NOMO-1 treated with DMSO at 0.1 percent for 48 hours (cell line): ENCODE data around the gene C10orf71.
A peak's percentile ranks its signal among the peaks of the same experiment; 100 is the strongest.

Source experiments
- DNase-seq: peaks from one replicate; lab custom pipeline; 2025; ENCODE audit not compliant: unreplicated experiment; lab: John Stamatoyannopoulos, UW

The C10orf71 gene

DNA sequence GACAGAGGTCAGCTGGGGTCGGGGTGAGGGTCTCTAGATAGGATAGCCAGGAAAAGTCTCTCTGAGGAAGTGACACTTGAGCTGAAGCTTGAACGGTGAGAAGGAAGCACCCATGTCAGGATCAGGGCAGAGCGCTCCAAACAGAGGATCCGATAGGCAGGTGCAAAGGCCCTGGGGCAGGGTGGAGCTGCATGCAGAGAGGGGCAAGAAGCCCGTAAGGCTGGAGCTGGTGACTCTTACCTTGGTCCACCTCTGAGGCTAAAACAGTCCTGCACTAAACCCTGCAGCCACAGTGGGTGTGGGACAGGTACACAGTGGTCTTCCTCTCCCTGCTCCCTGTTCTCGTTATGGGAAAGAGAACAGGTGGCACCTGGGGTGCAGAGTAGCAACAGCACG is 5.8 kb upstream of the C10orf71 start:
- no peak for DNase-seq

DNA sequence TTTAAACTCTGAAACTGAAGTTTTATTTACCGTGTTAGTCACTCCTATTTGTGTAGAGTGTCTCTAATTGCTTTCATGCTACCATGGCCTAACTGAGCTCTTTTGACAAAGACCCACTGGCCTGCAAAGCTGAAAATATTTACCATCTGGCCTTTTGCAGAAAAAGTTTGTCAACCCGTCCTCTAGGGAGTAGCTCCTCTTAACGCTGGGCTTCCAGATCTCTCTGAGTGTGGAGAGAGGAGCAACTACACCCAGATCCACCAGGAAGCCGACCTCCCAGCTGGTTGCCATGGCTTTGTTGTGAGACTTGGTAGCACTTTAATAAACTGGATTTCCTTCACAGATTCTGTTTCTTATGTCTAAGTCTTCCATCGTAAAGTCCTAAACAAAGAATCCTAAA is 4.2 kb upstream of the C10orf71 start:
- no peak for DNase-seq

DNA sequence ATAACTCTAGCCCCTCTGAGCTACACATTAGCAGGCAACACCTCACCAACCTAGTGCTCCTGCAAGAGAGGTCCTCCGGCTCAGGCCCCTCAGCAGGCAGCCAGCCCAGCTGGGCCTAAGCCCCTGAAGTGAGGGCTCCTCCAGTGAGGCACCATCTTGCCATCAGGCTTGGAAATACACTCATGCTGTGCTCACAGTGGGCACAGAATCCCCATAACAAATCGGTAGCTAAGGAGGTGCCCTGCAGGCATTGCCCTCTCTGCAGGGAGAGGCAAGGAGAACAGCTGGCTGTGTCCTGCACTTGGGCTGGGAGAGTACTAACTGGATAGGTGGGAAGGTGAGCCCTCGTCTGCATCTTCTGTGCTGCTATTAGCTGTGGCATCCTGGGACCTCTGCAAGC is 3.7 kb upstream of the C10orf71 start:
- DNase-seq: no peak

DNA sequence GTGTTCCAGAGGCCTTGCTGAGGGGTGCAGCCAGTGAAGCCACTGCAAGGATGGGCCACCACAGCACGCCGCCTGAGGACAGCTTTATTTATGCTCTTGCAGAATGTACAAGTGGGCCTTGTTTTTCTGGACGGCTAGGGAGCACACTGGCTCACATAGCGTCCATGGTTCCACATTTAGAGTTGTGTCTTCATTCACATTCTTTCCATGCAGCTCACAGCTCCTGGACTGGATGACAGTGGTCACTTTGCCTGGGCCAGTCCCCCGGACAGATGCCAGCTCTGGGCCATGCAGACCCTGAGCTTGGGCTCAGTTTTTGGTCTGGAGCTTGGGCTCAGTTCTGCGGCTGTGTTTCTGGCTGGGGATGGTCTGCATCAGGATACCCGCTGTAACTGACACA is 2.6 kb upstream of the C10orf71 start:
- no peak for DNase-seq

DNA sequence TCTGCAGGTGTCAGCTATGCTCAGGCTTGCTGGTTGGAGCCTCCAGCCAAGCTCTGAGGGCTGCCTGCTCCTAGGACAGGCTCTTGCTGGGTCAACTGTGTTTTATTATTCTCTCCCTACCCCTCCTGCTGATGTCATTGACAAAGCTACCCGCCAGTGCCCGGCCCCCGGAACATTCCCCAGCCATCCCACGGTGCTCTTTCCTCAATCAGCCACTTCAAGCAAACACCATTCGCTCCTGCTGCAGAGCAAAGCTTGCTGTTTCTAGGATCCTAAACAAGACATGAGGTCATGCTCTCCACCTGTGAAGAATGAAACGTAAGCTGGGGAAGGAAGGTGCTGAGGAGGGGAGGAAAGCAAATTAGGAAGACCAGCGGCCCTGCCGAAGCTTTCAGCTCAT is 2.1 kb upstream of the C10orf71 start:
- DNase-seq: no peak

DNA sequence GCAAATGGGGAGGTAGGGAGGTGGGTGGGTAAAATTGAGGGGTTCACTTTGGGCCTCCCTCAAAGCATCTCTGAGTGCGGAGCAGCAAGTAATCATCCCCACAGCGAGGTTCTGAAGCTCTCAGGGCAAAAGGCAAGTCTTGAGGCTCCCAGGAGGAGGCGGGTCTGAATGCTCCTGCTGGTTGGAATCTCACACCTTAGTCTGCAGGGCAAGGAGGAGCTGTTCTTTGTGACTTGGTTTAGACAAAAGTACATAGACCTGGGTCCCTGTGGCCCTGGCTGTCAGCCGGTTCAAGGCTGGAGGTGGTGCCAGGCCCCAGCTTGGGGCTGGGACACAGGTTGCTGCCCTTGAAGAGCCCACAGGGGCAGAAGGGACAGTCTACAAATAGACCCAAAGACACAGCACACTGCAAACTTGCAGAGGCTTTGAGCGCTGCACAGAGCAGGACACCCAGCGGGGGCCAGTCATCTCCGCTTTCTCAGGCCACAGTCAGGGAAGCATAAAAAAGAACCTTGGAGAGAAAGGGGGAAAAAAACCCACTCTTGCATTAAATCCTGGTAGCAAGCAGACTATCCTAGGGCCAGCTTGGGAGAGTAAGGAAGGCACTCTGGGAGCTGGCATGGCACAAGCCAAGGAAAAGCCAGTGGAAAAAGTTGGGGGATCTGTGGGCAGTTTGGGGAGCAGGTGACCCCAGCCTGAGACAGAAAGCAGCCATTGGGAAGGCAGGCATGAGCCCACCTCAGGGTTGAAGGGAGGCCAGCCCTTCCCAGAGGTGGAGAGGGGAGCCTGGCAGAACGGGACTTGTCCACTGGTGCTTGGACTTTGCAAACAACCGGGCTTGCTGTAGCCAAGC is 926 bp upstream of the C10orf71 start:
- no peak for DNase-seq

DNA sequence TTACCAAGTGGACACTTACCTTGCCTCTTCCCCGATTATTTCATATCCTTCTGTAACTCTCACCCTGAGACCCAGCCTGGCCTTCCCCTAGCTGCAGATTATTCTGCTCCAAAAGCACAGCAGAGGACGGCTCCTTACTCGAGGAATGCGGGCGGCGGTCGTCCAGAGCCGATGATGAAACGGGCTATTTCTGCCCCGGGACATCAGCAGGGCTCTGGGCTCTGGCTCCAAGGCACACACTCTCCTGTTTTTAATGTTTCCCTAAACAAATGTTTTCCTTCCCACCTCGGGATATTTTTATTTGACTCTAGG is 343 bp upstream of the C10orf71 start:
- DNase-seq: no peak

DNA sequence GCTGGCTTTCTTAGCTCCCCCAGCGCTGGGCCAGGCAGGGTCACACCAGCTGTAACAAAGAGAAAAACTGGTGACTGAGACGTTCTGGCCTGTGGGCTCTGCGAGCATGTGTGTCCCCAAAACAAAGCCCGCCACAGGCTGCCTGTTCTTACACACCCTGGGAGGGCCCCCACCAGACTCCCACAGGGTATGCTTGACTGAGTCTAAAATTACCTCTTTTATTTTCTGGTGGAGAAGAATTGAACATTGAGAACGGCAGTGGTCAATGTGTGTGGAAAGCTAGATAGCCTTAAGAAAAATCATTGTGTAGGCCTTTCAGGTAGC is 808 bp downstream of the C10orf71 start:
- no peak for DNase-seq

DNA sequence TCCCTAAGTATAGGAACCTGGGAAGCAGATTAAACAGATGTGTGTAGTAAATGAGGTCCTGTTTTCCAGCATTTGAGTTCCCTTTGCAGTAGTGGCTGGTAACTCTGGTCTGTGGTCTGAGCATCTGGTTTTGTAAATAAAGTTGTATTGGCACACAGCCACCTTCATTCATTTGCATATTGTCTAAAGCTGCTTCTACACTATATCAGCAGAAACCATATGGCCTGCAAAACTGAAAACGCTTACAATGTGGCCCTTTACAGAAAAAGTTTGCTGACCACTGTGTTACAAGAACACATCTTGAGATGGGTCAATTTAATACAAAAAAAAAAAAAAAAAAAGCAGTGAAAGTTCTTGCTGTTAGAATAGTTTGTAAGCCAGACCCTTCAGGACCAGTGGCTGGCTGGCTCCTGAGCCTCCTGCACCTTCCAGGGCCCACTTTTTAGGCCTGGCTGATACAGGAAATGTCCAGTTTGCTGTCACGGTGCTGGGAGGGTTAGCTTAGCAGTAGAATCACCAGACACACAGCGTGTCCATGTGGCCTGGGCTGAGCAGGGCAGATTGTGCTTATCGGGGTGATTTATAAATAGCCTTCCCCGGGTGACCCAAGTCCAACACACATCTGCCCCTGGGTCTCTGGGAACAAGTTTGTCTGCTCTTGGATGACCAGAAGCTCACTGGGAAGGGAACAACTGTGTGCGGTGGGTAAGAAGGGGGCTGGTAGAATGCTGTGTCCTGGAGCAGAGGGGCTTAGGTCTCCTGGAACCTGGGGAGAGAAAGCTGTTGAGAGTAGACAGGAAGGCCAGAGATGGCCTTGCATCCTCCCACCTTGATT is 1.4 kb downstream of the C10orf71 start:
- no peak for DNase-seq

DNA sequence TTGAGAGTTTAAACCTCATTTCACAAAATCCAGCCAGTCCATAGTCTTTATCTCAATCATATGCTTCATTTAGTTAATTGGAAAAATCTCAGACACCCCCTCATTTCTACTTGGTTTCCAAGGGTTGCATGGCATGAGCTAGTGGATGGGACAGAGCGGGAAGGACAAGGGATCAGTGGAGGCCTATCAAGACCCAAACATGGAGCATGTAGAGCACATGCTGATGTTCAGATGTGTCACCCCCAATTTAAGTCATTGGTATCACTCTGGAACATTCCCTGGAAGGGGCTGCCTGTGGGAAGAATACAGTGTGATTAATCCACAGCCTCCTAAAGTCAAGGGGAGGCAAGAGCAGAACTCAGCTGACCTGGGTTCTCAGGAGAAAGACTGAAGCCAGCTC is 2.3 kb downstream of the C10orf71 start:
- no peak for DNase-seq

DNA sequence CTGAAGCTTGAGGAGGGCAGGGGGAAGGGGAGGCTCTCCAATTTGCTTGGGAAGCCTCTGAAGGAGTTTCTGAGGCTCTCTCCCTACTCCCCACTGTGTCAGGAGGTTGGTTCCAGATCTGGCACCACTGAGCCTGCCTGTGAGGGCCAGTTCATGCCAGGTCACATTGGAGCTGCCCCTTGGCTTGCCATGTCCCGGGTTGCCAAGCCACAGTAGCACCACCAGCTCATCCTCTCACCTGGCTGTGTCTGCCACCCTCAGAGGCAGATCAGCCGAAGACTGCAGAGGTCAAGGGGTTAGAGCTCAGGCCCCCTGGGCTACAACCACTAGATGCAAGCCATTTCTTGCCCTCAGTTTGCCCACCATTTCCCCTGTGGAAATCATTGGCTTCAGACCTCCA is 3.1 kb downstream of the C10orf71 start:
- no peak for DNase-seq

DNA sequence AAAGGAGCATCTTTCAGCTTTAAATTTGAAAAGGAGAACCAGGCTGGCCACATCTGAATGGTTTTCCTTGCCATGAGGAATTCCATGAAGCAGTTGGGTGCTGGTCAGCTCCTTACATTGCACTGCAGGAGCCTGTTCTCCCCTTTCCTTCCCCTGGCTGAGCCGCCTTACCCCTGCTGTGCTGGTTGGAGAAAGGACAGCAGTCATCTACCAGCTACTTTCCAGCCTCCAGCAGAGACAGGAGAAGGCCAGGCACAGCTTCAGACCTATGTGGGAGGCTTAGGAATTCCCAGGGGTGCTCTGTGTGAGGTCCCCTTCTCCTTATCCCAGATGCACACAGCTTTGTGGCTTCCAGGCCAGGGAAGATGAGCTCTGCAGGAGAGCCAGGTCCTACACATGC is 4.7 kb downstream of the C10orf71 start:
- no peak for DNase-seq

DNA sequence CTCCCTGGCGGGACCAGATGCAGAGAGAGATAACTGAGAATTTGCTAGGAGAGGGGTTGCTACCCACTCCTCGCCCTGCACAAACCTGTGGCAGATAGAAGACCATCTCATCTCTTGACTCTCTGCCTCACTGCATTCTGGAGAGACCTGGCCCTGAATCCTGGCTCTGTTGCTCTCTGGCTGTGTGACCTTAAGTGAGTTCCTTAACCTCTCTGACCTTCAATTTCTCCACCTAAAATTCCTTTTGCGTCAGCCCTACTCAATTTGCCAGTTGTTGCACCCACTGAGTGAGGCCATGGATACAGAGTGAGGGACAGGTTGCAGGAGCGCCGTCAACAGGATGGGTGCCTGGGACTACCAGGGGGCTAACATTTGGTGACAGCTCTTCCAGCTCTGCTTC is 5.2 kb downstream of the C10orf71 start:
- no peak for DNase-seq

DNA sequence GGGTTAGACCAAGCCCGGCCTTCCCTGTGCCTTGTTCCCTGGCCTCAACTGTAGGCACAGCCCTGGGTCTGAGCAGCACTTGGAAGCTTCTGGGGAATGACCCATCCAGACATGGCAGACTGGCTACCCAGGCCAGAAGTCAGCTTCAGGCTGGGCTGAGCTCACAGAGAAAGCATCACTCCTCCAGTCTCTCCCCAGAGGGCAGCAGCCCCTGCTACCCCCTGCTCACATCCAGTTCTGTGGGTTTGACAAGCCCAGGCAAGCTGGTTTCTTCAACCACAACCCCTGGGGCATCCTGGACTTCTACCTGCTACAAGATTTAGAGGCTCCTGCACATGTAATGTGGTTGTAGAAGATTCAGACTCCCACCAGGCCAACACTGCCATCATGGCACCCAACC is 9.0 kb downstream of the C10orf71 start:
- DNase-seq: no peak

DNA sequence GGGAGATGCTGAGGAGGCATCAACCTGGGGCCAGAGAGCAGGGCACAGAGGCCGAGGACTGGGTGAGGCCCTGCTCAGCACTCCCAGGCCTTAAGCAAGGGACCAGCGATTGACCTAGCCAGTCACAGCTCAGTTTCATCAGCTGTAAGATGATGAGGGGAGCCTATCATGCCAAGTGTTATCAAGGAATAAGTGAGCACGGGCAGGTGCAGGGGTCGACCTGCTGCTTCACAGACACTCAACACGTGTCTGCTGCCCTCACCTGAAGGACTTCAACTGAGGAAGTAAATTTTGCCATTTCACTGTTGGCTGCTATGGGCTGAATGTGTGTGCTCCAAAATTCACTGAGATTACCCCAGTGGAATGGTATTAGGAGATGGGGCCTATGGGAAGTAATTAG is 9.9 kb downstream of the C10orf71 start:
- no peak for DNase-seq

DNA sequence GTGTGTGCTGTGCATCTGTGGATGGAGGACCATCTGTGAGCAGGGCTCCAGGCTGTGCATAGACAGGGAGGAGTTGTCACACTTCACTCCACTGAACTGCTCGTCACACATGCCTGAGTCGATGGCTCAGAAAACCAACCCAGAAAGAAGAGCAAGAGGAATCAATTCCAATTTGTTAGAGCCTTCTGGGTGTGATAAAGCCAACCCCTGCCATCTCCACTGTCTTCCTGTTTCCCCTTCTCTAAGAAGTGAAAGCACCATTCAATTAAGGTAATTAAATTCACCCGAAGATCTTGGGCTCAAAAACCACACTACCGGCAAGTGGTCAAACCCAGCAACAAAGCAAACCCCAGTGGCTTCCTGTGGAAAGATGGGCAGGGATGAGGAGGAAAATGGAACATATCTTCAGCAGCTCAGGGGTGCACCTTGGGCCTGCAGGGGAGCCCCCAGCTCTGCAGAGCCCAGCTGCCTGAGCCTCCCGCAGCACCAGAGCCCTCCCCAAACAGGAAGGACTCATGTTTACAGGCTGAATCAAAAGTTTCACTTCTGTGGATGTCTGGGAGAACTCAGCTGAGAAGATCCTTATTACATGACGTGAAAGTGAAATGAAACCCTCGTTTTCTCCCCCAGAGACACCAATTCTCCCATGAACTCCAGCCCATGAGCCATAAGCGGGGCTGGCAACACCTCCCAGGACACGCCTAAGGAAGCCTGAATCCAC is 10.9 kb downstream of the C10orf71 start:
- DNase-seq: peak; percentile 92

DNA sequence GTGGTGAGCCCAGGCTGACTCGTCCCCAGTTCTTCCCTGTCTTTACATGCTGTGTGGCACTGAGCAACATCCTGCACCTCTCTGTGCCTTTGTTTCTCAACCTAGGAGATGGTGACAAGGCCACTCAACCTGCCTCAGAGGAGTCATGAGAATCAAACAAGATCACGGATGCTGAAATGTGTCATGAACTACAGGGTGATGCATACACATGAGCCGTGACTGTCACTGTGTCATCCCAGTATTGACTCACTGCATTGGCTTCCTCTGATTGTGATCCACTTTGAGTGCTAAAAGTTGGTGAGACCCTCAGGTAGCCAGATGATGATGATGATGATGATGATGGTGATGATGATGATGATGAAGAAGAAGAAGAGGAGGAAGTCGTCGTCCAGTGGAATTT is 11.5 kb downstream of the C10orf71 start:
- no peak for DNase-seq

DNA sequence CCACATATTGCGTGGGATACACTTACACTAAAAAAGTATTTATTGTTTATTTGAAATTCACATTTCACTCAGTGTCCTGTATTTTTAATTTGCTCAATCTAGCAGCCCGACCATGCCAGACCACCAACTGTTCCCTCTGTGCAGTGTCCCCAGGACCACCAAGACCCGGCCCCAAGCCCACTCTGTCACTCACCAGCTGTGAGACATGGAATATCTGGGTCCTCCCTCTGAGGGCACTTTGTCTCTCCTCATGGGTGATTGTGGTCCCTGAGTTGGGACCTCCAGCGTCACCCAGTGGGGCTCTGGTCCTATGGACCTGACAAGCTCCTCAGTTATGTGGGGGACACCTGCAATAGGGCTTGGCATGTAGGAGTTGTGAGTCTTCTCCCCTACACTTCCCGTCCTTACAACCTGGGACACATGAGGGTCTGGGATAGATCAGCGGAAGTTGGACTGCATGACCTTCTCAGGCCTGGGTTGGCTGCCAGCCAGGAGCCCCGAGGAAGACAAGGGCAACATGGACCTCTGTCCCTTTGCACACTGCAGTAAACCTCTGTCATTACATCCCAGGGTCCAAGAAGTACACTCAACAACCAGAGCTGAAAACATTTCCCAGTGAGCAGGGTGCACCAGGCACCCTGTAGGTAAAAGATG is 12.1 kb downstream of the C10orf71 start:
- no peak for DNase-seq

DNA sequence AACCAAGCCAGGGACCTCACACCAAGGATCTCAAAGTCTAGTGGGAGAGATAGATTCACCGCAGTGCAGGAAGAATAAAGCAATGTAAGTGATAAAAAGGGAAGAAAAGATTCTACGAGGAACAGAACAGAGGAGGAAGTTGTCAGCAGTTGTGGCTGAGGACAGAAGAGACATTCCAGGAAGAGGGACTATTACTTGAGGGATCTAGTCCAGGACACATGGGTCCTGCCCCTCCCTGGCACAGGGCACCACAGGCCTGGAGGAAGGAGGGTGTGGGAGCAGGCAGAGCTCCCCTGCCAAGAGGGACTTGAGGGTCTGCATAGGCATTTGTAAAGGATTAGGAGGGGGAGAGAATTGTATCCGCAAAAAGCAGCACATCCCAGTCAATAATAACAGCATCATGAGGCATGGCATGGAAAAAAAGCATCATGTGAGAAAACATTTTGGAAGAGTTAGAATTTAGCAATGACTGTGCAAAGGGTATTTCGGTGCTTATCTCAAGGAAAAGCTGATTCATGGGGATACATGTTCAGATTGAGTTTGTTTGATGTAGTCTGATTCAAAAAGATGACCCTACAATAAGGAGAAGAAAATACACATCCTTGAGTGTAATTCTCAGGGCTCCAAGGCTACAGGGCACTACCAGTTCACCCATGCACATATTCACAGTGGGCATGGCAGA is 12.7 kb downstream of the C10orf71 start:
- peak; percentile 1 for DNase-seq

DNA sequence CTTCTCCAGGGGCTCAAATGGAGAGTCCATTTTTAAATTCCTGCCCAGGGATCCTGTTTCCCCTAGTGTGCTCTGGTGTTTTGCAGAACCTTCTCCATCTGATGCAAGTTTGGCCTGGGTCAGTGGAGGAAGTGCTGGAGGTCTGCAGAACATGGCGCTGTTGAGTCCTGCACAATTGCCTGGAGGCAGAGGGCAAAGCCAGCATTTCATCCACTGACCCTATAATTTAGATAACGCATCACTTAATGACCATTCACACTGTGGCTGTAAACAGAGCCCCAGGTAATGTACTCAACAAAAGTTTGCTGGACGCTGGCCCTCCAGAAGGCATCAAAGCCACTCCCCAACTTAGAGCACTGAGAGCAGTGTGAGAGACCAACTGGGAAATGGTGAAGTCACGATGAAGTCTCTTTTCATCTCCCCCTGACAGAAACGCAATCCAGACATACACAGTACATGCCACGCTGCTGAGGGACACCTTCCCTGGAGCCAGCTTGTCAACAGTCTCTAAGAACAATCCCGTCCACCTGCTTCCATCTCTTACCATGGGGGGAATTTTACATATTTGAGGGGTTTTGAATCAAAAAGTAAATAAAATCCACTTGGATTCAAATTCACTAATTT is 13.4 kb downstream of the C10orf71 start:
- DNase-seq: no peak
